Posterior cingulate gyrus (tissue), 11 donors: ENCODE data around the gene KCTD19.

Experiments
- DNase-seq, 10 donors: peaks; one replicate each; pipeline versions ENCODE4 v3.0.0 to v3.0.0-alpha.2; 2020 to 2021; ENCODE audit warnings: mixed read lengths in 3 of 10
- intact Hi-C: fragments of 100-400 bp; cut with DNase I; formaldehyde crosslinking; loops from one replicate; pipeline ENCODE4 v1.15.1; 2023

KCTD19 gene

DNA sequence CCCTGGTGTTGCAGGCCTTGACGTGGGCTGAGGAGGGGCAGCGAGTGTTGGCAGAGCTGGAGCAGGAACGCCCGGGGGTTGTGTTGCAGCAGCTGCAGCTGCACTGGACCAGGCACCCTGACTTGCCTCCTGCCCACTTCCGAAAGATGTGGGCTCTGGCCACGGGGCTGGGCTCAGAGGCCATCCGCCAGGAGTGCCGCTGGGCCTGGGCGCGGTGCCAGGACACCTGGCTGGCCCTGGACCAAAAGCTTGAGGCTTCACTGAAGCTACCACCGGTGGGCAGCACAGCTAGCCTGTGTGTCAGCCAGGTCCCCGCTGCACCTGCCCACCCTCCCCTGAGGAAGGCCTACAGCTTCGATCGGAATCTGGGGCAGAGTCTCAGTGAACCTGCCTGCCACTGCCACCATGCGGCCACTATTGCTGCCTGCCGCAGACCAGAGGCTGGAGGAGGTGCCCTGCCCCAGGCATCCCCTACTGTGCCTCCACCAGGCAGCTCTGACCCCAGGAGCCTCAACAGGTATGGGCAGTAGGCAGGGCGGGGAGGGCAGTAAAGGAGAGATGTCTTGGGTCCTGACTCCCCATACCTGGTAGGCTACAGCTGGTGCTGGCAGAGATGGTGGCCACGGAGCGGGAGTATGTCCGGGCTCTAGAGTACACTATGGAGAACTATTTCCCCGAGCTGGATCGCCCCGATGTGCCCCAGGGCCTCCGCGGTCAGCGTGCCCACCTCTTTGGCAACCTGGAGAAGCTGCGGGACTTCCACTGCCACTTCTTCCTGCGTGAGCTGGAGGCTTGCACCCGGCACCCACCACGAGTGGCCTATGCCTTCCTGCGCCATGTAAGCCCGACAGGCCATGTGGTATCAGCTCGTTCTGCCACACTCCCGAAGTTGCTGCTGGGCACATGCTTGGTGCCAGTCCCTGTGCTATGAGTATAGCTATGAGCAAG, 41.6 kb downstream of the KCTD19 start:
- intact Hi-C loops: no loop called here

DNA sequence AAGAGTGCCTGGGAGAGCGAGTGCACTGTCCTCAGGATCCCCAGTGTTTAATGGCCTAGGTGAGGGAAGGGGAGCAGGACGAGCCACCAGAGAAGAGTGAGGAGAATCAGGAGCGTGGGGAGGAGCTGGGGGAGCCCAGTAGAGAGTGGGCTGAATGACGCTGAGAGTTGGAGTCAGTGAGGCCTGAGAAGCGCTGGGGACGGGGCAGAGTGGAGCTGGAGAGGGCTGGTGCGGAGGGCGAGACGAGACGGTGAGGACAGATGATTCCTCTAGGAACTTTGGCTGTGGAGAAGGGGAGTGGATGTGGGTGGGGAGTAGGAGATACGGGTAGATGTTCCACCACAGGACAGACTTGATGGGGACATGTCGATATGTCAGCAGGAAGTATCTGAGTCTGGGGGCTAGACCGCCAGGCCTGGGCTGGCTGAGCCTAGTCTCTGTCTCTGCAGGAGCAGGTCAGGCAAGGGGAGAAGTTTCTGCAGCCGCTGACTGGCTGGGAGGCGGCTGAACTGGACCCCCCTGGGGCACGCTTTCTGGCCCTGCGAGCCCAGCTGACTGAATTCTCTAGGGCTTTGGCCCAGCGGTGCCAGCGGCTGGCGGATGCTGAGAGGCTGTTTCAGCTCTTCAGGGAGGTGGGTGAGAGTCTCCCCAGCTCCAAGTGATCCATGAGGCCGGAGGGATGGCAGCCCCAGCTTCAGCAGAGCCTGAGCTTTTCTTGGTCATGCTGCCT, 42.5 kb downstream of the KCTD19 start:
- DNase-seq: peak in 3 of 10 donors; percentile 42 to 67 (median 48)
- intact Hi-C loops: no loop called here

More for the DNA sequence above, 41.6 kb downstream of the KCTD19 start:
- DNase-seq: peak in 8 of 10 donors; percentile 25 to 90 (median 38)

DNA sequence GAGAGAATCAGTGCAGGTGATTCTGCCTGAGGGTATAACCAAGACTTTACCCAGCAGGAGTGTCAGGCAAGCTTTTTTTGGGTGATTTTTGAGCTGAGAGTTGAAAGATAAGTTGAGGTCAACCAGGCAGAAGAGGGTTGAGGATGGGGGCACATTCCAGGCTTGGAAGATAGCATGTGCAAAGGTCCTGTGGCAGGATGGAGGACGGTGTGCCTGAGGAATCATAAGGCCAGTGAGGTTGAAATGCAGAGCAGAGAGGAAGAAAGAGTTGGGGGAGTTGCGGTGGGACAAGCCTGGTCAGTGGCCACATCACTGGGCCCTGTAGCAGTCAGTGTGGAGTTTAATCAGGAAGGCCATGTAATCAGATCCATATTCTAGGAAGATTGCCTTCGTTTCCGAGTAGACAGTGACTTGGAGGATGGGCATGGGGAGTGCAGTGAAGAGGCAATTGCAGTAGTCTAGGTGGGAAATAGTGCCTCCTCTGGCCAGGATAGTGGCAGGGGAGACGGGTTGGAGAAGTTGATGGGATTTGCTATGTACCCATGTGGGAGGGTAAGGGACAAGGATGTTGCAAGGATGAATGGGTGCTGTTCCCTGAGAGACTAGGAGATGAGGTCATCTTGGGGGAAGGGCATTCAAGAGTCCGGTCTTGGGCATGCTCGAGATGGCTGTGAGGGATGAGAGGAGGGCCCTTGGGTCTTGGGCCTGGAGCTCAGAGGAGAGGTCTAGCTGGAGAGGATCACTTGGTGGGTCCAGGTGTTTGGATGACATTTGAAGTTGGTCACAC, 43.3 kb downstream of the KCTD19 start:
- intact Hi-C loops: no loop called here
- DNase-seq: peak in 2 of 10 donors; percentile 3 to 4

DNA sequence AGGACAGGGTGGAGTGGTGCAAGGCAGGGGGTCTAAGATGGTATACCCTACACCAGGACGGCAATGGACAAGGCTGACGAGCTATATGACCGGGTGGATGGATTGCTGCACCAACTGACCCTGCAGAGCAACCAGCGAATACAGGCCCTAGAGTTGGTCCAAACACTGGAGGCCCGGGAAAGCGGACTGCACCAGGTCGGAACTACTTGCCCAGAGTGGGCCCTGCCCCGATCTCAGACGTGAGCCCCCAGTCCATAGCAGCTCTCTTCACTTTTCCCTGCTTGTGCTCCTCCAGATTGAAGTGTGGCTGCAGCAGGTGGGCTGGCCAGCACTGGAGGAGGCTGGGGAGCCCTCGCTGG, 44.1 kb downstream of the KCTD19 start:
- intact Hi-C loops: no loop called here
- peak in 3 of 10 donors; percentile 31 to 73 (median 62) for DNase-seq

DNA sequence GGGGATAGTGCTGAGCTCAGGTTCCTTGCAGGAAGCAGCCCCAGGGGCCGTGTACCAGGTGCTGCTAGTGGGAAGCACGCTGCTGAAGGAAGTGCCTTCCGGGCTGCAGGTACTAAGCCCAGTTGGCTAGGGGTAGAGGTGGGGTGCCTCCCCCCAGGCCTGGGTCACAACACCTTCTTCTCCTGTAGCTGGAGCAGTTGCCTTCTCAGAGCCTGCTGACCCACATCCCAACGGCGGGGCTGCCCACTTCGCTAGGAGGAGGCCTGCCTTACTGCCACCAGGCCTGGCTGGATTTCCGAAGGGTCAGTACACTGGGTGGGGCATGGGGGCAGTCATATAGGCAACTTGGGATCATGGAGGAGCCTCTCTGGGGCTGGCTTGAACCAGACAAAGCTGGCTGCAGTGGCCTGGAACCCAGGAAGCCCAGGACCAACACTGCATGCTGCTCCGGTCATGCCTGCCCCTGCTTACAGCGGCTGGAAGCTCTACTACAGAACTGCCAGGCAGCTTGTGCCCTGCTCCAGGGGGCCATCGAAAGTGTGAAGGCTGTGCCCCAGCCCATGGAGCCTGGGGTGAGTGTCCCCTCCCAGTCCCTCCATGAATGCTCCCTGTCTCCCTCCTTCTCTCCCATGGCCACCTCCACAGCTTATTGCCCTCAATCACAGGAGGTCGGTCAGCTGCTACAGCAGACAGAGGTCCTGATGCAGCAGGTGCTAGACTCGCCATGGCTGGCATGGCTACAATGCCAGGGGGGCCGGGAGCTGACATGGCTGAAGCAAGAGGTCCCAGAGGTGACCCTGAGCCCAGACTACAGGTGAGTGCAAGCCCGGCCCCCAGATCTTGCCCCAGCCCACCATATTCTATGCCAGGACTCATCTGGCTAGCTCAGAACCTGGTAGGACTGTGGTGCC, 44.8 kb downstream of the KCTD19 start:
- DNase-seq: peak in 2 of 10 donors; percentile 59 to 77
- intact Hi-C loops: no loop called here

DNA sequence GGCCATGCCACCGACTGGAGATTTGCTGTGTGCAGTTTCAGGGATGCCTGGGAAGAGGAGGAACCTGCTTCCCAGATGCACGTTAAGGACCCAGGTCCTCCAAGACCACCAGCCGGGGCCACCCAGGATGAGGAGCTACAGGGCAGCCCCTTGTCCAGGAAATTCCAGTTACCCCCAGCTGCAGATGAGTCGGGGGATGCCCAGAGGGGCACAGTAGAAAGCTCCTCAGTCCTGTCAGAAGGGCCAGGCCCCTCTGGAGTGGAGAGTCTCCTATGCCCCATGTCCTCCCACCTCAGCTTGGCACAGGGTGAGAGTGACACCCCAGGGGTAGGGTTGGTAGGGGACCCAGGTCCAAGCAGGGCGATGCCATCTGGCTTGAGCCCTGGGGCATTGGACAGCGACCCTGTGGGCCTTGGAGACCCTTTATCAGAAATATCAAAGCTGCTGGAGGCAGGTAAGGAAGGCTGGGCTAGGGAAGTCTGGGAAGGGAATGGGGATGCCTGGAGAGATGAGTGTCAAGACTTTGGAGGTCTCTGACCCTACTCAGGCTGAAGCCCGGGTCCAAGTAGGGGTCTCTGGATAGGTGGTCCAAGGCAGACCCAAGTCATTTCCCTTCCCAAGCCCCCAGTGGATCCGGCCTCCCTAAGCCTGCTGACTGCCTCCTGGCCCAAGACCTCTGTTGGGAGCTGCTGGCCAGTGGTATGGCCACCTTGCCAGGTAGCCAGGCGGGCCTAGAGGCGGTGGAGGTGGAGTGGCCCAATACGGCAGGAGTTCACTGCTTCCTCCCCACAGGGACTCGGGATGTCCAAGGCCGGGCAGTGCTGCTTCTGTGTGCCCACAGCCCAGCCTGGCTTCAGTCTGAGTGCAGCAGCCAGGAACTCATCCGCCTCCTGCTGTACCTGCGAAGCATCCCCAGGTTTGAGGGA, 46.2 kb downstream of the KCTD19 start:
- peak in 2 of 10 donors; percentile 77 to 79 for DNase-seq
- intact Hi-C loops: no loop called here

DNA sequence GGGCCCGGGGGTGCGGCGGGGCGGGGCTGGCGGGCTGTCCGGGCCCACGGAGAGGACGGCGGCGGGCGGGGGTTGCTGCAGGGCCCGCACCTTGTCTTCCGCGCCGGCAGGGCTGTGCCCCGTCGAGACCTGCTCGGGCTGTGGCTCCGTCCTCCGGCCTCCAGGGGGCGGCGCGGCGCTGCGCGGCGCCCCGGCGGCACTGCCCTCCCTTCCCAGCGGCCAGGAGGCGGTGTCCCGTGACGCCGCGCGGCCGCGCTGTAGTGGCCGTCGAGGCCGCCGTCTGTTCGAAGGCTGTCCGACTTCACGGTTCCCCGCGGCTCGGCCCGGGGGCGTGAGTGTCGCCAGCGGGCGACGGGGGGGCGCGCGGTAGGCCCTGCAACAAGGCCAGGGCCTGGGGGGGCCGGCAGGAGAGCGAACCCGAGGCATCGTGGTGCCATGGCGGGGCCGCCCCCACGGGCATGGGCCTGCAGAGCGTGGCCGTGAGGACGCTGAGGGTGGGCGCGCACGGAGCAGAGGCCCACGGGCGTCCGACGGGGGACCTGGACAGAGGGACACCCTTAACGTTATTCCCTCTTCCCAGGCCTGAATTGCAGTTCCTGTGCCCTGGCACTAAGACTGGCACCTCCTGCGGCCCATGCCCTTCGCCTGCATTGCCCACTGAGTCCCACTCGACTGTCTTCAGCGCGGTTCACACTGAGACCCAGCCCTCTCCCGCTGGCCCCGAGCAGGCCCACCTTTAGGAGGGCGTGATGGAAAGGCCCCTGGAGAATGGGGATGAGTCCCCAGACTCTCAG, 47.0 kb downstream of the KCTD19 start, which contains the start of gene PLEKHG4:
TSS of gene PLEKHG4 (plus strand) at position 237 of the 794 bp plus-strand sequence. CDS start at position 750, 513 bp downstream.
- intact Hi-C loops: loop anchor here (10.0 kb wide), 1 partner anchor 185 kb away; no protein-coding TSS in a partner anchor
- peak in 6 of 10 donors; percentile 12 to 75 (median 48) for DNase-seq

DNA sequence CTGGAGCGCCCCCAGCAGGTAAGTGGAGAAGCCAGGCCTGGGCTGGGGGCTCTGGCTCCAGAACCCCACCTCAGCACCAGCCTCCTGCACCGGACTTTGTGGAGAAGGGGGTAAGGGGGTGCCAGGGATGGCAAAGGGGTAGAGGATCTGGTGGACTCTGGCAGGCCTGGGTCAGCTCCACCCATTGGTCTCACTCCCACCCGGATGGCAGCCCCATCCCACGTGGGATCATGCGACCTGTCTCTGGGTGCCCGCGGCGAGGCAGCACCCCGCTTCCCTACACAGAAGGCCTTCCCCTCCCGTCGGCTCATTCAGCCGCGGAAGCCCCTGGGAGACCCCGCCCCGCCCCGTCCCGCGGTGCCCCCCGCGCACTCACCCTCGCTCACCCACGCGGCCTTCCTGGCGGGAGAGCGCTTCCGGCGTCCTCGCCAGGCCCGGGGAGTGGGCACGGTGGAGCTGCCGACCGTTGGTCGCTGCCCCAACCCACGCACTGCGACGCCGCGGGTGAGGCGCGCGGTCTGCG, 47.7 kb downstream of the KCTD19 start:
- DNase-seq: peak in 1 of 10 donors; percentile 67
- intact Hi-C loops: loop anchor here (10.0 kb wide), 1 partner anchor 186 kb away; no protein-coding TSS in a partner anchor

DNA sequence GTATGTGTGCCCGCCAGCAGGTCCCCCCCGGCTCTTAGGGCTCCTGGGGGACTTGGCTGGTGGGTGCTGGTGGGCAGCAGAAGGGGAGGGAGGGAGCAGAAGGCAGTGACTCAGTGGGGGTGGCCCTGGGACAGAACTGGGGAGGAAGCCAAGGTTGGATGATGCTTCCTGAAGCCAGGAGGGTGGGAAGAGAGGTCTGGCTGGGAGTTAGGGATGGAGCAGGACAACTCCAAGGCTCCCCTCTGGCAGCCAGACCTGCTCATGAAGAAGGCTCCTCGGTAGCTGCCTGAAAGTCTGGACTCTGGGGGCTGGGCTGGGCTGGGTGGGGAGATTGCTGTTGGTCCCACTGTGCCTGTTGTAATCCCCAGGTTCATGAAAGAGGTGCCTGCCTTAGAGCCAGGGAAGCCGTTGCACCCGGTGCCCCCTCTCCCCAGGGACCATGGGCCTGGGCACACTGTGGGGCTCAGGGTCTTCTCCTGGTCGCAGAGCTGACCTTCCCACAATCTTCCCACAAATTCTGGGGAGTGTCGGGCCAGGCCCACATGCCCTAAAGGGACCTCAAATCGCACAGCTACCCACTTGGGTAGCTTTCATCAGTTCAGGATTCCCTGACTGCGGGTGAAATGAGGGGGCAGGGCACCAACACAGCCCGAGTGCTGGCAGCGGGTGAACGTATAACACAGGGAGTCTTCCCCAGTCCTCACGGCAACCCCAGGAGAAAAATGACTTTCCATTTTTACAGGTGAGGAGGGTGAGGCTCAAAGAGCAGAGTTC, 48.4 kb downstream of the KCTD19 start:
- intact Hi-C loops: loop anchor here (10.0 kb wide), 1 partner anchor 187 kb away; no protein-coding TSS in a partner anchor
- peak in 2 of 10 donors; percentile 70 to 75 for DNase-seq

DNA sequence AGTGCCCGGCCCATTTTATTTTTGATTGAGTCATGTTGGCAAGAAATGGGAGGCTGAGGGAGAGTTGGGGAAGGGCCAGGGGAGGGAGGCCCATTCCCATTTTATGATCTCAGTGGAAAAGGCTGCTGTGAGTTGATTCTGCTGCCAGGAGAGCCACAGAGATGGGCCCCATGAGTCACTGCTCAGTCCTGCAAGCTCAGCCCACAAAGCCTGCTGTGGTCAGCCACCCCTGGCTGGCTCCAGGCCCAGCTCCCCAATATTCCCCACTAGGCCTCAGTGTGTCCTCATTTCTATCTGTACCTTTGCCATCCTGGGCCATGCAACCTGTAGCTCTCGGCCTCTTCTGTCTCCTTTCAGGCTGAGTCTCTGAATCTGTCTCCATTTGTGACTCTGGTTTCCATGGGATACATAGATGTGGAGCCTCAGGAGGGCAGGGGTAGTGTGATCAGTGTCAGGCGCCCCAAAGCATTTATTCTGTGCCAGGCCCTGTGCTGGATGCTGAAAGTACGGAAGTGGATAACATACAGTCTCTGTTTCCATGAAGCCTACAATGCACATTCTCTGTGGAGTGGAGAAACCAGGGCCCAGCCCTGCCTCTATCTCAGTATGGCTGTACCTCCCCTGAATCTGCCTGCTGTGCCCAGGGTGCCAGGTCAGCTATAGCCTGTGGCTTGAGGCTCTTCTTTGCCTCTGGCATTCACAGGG, 49.1 kb downstream of the KCTD19 start:
- intact Hi-C loops: loop anchor here (10.0 kb wide), 1 partner anchor 187 kb away; no protein-coding TSS in a partner anchor
- DNase-seq: peak in 2 of 10 donors; percentile 30 to 52

DNA sequence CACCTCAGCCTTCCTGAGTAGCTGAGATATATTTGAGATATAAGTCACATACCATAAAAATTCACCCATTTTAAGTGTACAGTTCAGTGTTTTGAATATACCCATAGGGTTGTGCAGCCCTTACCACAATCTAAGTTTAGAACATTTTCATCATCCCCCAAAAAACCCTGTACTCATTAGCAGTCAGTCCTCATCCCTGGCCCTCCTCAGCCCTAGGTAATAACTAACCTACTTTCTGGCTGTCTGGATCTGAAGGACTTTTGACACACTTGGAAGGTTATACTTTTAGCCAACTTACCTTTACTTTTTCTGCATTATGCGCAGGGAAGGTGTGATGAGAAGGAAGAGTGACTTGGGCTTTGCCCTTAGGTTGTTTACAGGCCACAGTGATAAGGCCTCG, 51.2 kb downstream of the KCTD19 start:
- DNase-seq: peak in 1 of 10 donors; percentile 5
- intact Hi-C loops: loop anchor here (10.0 kb wide), 1 partner anchor 189 kb away; no protein-coding TSS in a partner anchor

DNA sequence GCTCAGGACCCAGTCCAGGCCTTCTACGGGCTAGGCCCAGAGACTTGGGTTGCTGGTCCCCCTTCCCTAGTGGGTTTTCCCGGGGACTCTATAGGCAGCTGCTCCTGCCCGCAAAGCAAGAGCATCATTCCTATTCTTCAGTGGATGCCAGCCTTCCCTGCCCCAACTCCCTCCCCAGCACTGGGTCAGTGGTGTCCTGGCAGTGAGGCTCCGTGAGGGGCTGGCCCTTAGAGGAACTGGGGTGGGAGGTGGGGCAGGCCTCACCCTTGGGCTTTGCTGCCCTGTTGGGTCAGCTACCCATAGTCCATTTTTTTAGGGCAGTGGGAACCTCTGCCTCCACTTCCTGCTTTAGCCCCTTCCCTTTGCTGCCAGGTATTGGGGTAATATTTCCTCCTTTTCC, 55.1 kb downstream of the KCTD19 start:
- intact Hi-C loops: loop anchor here (10.0 kb wide), 1 partner anchor 193 kb away; no protein-coding TSS in a partner anchor
- DNase-seq: peak in 3 of 10 donors; percentile 35 to 57 (median 35)

DNA sequence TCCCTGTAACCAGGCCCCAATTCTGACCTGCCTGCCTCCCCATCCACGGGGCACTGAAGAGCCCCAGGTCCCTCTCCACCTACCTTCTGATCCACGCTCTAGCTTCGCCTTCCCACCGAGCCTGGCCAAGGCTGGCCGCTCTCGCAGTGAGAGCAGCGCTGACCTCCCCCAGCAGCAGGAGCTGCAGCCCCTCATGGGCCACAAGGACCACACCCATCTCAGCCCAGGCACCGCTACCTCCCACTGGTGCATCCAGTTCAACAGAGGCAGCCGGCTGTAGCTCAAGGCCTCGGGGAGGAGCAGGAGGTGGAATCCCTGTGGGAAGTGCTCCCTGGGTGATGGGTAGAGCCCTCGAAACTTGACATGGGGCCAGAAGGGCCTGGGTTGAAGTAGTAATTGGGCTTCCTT, 55.6 kb downstream of the KCTD19 start:
- intact Hi-C loops: loop anchor here (10.0 kb wide), 1 partner anchor 194 kb away; no protein-coding TSS in a partner anchor
- DNase-seq: peak in 3 of 10 donors; percentile 23 to 72 (median 65)

DNA sequence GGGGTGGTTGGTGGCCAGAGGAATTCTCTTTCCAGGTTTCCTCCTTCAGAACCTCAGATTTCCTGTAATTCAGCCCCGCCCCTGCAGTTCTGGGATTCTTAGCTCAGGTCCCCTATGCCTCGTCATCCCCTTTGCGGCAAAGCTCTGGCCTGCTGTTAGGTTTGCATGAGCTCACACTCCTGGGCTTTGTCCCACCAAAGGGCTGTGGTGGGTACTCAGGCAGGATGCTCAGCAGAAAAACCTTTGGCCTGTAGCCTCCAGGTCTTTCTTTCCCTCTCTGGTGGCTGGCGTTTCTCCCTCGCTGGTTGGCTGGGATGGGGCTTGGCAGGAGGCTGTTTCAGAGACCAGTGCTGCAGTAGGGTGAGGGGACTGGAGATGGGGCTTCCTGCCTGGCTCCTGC, 56.8 kb downstream of the KCTD19 start:
- intact Hi-C loops: loop anchor here (10.0 kb wide), 1 partner anchor 195 kb away; no protein-coding TSS in a partner anchor
- peak in 3 of 10 donors; percentile 28 to 65 (median 56) for DNase-seq

DNA sequence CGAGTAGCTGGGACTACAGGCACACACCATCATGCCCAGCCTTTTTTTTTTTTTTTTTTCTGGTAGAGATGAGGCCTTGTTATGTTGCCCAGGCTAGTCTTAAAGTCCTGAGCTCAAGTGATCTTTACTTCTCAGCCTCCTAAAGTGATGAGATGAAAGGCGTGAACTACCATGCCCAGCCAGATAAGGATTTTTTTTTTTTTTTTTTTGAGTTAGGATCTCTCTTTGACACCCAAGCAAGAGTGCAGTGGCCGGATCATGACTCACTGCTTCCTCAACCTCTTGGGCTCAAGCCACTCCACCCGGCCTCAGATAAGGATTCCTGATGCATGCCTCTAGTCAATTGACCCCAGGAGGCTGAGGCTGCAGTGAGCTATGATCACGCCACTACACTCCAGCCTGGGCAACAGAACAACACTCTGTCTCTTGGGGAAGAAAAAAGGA, 58.4 kb downstream of the KCTD19 start:
- intact Hi-C loops: no loop called here
- peak in 3 of 10 donors; percentile 25 to 51 (median 50) for DNase-seq
